ENCODE measurements around the gene CACNB4.
A peak's percentile ranks its signal among the peaks of the same experiment; 100 is the strongest.
"Not testable (repeated sequence)": the region's sequence is repeated elsewhere in the genome, so short reads cannot be mapped to it uniquely, and the experiment has no call there.

The CACNB4 gene

GRCh38 chr2:151878655-151879563, 219.9 kb downstream of the CACNB4 start:
- Mint-ChIP-seq H3K9me3 (no peaks in the 10 kb centered on the region), H3K4me1 (peaks cover 5 to 12% of the 10 kb centered on the region in 2 donors), H3K27ac (peak overlapping the region; percentile 65), H3K4me3 (no peak overlapping the region), H3K27me3 (peaks cover 0 to 2% of the 10 kb centered on the region in 2 donors), H3K36me3 (no peaks in the 10 kb centered on the region)
- peak; percentile 96 to 97 for ATAC-seq (replicated peaks)
- no peak for DNase-seq

- no peaks in the 10 kb centered on the region for H3K36me3 Mint-ChIP-seq
- H3K9me3 Mint-ChIP-seq = no peaks in the 10 kb centered on the region
- H3K4me1 Mint-ChIP-seq = peaks cover 5 to 12% of the 10 kb centered on the region in 2 donors
- ATAC-seq (replicated peaks) (no peak), DNase-seq (no peak)
- H3K4me3 Mint-ChIP-seq = no peak overlapping the region
- no peak overlapping the region for H3K27ac Mint-ChIP-seq
- peaks cover 0 to 9% of the 10 kb centered on the region in 2 donors for H3K27me3 Mint-ChIP-seq
These were observed 220.6 kb downstream of the CACNB4 start for GRCh38 chr2:151878204-151878603.

GRCh38 chr2:151875631-151876030, 223.2 kb downstream of the CACNB4 start:
- not testable (repeated sequence) for H3K27ac Mint-ChIP-seq; DNase-seq; ATAC-seq (replicated peaks); H3K9me3 Mint-ChIP-seq; H3K36me3 Mint-ChIP-seq; H3K4me3 Mint-ChIP-seq
- H3K4me1 Mint-ChIP-seq = peaks cover 5 to 12% of the 10 kb centered on the region in 2 donors
- peaks cover 0 to 11% of the 10 kb centered on the region in 2 donors for H3K27me3 Mint-ChIP-seq

GRCh38 chr2:151872463-151872862, 226.4 kb downstream of the CACNB4 start:
- no peak overlapping the region for H3K27ac Mint-ChIP-seq
- H3K27me3 Mint-ChIP-seq = peaks cover 4 to 22% of the 10 kb centered on the region in 2 donors

GRCh38 chr2:151869291-151869690, 229.6 kb downstream of the CACNB4 start:
- ATAC-seq (replicated peaks) = no peak
- H3K9me3 Mint-ChIP-seq = no peaks in the 10 kb centered on the region
- H3K27ac Mint-ChIP-seq = no peak overlapping the region

More at GRCh38 chr2:151872463-151872862, 226.4 kb downstream of the CACNB4 start:
- no peak overlapping the region for H3K4me3 Mint-ChIP-seq
- ATAC-seq (replicated peaks) (no peak), DNase-seq (no peak)
- no peaks in the 10 kb centered on the region for H3K4me1 Mint-ChIP-seq
- H3K36me3 Mint-ChIP-seq = no peaks in the 10 kb centered on the region
- no peaks in the 10 kb centered on the region for H3K9me3 Mint-ChIP-seq

GRCh38 chr2:151862700-151863099, 236.1 kb downstream of the CACNB4 start:
- H3K27me3 Mint-ChIP-seq = peaks cover 0 to 5% of the 10 kb centered on the region in 2 donors
- no peaks in the 10 kb centered on the region for H3K36me3 Mint-ChIP-seq
- peak; percentile 81 to 98 for ATAC-seq (replicated peaks)
- no peaks in the 10 kb centered on the region for H3K9me3 Mint-ChIP-seq
- no peaks in the 10 kb centered on the region for H3K4me1 Mint-ChIP-seq
- no peak overlapping the region for H3K4me3 Mint-ChIP-seq
- no peak for DNase-seq
- H3K27ac Mint-ChIP-seq = no peak overlapping the region

More at GRCh38 chr2:151869291-151869690, 229.6 kb downstream of the CACNB4 start:
- H3K4me1 Mint-ChIP-seq = no peaks in the 10 kb centered on the region
- H3K27me3 Mint-ChIP-seq = peaks cover 9 to 22% of the 10 kb centered on the region in 2 donors
- H3K4me3 Mint-ChIP-seq = no peak overlapping the region
- DNase-seq = no peak
- H3K36me3 Mint-ChIP-seq = no peaks in the 10 kb centered on the region

GRCh38 chr2:151861174-151861573, 237.7 kb downstream of the CACNB4 start:
- H3K4me3 Mint-ChIP-seq = no peak overlapping the region
- H3K4me1 Mint-ChIP-seq = no peaks in the 10 kb centered on the region
- no peak for DNase-seq
- ATAC-seq (replicated peaks) = no peak
- H3K27me3 Mint-ChIP-seq = peaks cover 0 to 5% of the 10 kb centered on the region in 2 donors
- H3K36me3 Mint-ChIP-seq = no peaks in the 10 kb centered on the region
- no peak overlapping the region for H3K27ac Mint-ChIP-seq
- no peaks in the 10 kb centered on the region for H3K9me3 Mint-ChIP-seq

- Mint-ChIP-seq H3K9me3 (no peaks in the 10 kb centered on the region), H3K36me3 (no peaks in the 10 kb centered on the region), H3K27me3 (peaks cover 0 to 5% of the 10 kb centered on the region in 2 donors), H3K4me1 (no peaks in the 10 kb centered on the region), H3K27ac (no peak overlapping the region), H3K4me3 (no peak overlapping the region)
- no peak for DNase-seq
- ATAC-seq (replicated peaks) = no peak
These were observed 238.2 kb downstream of the CACNB4 start for GRCh38 chr2:151860613-151861146.

- Mint-ChIP-seq H3K4me1 (no peaks in the 10 kb centered on the region), H3K36me3 (no peaks in the 10 kb centered on the region), H3K9me3 (no peaks in the 10 kb centered on the region), H3K4me3 (no peak overlapping the region), H3K27ac (no peak overlapping the region), H3K27me3 (peaks cover 0 to 4% of the 10 kb centered on the region in 2 donors)
- ATAC-seq (replicated peaks) = no peak
- no peak for DNase-seq
These were observed 238.6 kb downstream of the CACNB4 start for GRCh38 chr2:151860210-151860609.

- no peaks in the 10 kb centered on the region for H3K36me3 Mint-ChIP-seq
- DNase-seq = no peak
- H3K4me3 Mint-ChIP-seq = no peak overlapping the region
- no peak overlapping the region for H3K27ac Mint-ChIP-seq
- H3K27me3 Mint-ChIP-seq = no peaks in the 10 kb centered on the region
- H3K9me3 Mint-ChIP-seq = no peaks in the 10 kb centered on the region
- H3K4me1 Mint-ChIP-seq = no peaks in the 10 kb centered on the region
- ATAC-seq (replicated peaks) = no peak
These were observed 241.2 kb downstream of the CACNB4 start for GRCh38 chr2:151857650-151858049.

GRCh38 chr2:151855111-151855510, 243.7 kb downstream of the CACNB4 start:
- H3K27ac Mint-ChIP-seq = no peak overlapping the region
- no peaks in the 10 kb centered on the region for H3K9me3 Mint-ChIP-seq
- DNase-seq (no peak), ATAC-seq (replicated peaks) (no peak)
- no peaks in the 10 kb centered on the region for H3K4me1 Mint-ChIP-seq
- H3K27me3 Mint-ChIP-seq = no peaks in the 10 kb centered on the region
- no peak overlapping the region for H3K4me3 Mint-ChIP-seq
- H3K36me3 Mint-ChIP-seq = no peaks in the 10 kb centered on the region

GRCh38 chr2:151853070-151853758, 245.6 kb downstream of the CACNB4 start:
- no peak for ATAC-seq (replicated peaks)
- Mint-ChIP-seq H3K27me3 (no peaks in the 10 kb centered on the region), H3K4me1 (no peaks in the 10 kb centered on the region), H3K36me3 (no peaks in the 10 kb centered on the region), H3K9me3 (no peaks in the 10 kb centered on the region), H3K27ac (no peak overlapping the region), H3K4me3 (no peak overlapping the region)
- DNase-seq = no peak

- DNase-seq (no peak), ATAC-seq (replicated peaks) (no peak)
- Mint-ChIP-seq H3K9me3 (no peaks in the 10 kb centered on the region), H3K36me3 (no peaks in the 10 kb centered on the region), H3K27ac (no peak overlapping the region), H3K4me3 (no peak overlapping the region), H3K27me3 (no peaks in the 10 kb centered on the region), H3K4me1 (no peaks in the 10 kb centered on the region)
These were observed 246.4 kb downstream of the CACNB4 start for GRCh38 chr2:151852260-151853069.

GRCh38 chr2:151851761-151852160, 247.1 kb downstream of the CACNB4 start:
- DNase-seq (no peak), ATAC-seq (replicated peaks) (no peak)
- H3K4me1 Mint-ChIP-seq = no peaks in the 10 kb centered on the region
- no peaks in the 10 kb centered on the region for H3K36me3 Mint-ChIP-seq
- H3K4me3 Mint-ChIP-seq = no peak overlapping the region
- no peaks in the 10 kb centered on the region for H3K27me3 Mint-ChIP-seq
- no peak overlapping the region for H3K27ac Mint-ChIP-seq
- no peaks in the 10 kb centered on the region for H3K9me3 Mint-ChIP-seq
